Colonic mucosa (tissue), 4 donors: Measurements from ENCODE around the gene EVA1B. TPM values are rescaled to one million over a fixed set of nuclear protein-coding genes. Genes with fewer than 3 reads are reported as not detected.

ENCODE experiments used
- DNase-seq: peaks from one replicate; pipeline ENCODE4 v3.0.0-alpha.2; 2020
- H3K27ac ChIP-seq: fragments of 200-600 bp; one replicate; pipeline ENCODE4 v1.8.0; 2021
- H3K27me3 ChIP-seq: fragments of 200-600 bp; one replicate; pipeline ENCODE4 v1.8.0; 2021
- H3K36me3 ChIP-seq: fragments of 200-600 bp; one replicate; pipeline ENCODE4 v1.8.0; 2021
- H3K4me1 ChIP-seq: fragments of 200-600 bp; one replicate; pipeline ENCODE4 v1.8.0; 2021; ENCODE audit warnings: mild to moderate bottlenecking
- H3K4me3 ChIP-seq: fragments of 200-600 bp; one replicate; pipeline ENCODE4 v1.8.0; 2021
- H3K9ac ChIP-seq, 2 donors: one replicate each; pipeline ENCODE4 v1.7.0; 2013; ENCODE audit warnings: control low read depth in 2 of 2, low read depth in 2 of 2, low read length in 2 of 2
- H3K9me3 ChIP-seq: fragments of 200-600 bp; one replicate; pipeline ENCODE4 v1.8.0; 2021
- intact Hi-C: fragments of 100-400 bp; cut with DNase I; formaldehyde crosslinking; loops from one replicate; pipeline ENCODE4 v1.14.1; 2022
- total RNA-seq, 2 donors: library from RNA; stranded (reverse); fragmentation: NEBNext Ultra II Directional in 1 of 2; extraction: Animal tissue kit (Norgen Biotek cat#: 25700) in 1 of 2; gene quantifications; one replicate each; pipeline ENCODE4 v1.2.1, GENCODE V29; 2021
- TF ChIP-seq, protein P1 (sequence below): fragments of 200-600 bp; IDR thresholded peaks from one replicate; pipeline ENCODE4 v1.8.0; 2022; ENCODE audit warnings: antibody characterized with exemption, mild to moderate bottlenecking
- donor health status: healthy.
- donor health status: DM: no; HTN: no; CAD: no.
- donor health status: DM: no; HTN: no; CAD: no.

EVA1B gene
- total RNA-seq, 2 donors from 2014 or later, result 5.3 to 8.7 TPM

DNA sequence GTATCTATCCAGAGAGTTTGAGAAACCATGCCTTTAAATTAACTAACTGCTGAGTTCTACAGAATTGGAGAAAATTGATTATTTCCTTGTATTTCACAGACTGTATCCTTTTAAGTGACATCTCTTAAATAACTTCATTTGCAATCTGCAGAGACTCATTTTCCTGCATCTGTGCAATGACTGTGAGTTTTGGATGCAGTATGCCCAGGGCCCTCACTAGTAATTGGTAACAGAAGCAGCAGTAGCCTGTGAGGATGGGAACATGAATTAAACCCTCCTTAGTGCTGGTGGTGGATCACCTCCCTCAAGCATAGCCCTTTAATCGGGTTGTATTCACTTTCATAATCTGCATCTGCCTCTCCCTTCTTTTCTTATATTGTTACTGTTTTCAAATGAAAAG lies 38.9 kb downstream of the EVA1B start:
- TF ChIP-seq, protein P1, sequence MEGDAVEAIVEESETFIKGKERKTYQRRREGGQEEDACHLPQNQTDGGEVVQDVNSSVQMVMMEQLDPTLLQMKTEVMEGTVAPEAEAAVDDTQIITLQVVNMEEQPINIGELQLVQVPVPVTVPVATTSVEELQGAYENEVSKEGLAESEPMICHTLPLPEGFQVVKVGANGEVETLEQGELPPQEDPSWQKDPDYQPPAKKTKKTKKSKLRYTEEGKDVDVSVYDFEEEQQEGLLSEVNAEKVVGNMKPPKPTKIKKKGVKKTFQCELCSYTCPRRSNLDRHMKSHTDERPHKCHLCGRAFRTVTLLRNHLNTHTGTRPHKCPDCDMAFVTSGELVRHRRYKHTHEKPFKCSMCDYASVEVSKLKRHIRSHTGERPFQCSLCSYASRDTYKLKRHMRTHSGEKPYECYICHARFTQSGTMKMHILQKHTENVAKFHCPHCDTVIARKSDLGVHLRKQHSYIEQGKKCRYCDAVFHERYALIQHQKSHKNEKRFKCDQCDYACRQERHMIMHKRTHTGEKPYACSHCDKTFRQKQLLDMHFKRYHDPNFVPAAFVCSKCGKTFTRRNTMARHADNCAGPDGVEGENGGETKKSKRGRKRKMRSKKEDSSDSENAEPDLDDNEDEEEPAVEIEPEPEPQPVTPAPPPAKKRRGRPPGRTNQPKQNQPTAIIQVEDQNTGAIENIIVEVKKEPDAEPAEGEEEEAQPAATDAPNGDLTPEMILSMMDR, result no peak
- no peak for DNase-seq
- no peaks in the 10 kb centered on the region for H3K27me3 ChIP-seq
- no peak overlapping the region for H3K9ac ChIP-seq
- no peak overlapping the region for H3K4me3 ChIP-seq
- H3K36me3 ChIP-seq, result peaks cover 6% of the 10 kb centered on the region
- intact Hi-C loops, result loop anchor here (10.0 kb wide), 2 partner anchors 100 to 130 kb away; partner anchors contain the start of gene MAP7D1
- no peaks in the 10 kb centered on the region for H3K4me1 ChIP-seq
- no peak overlapping the region for H3K27ac ChIP-seq
- H3K9me3 ChIP-seq, result no peaks in the 10 kb centered on the region

DNA sequence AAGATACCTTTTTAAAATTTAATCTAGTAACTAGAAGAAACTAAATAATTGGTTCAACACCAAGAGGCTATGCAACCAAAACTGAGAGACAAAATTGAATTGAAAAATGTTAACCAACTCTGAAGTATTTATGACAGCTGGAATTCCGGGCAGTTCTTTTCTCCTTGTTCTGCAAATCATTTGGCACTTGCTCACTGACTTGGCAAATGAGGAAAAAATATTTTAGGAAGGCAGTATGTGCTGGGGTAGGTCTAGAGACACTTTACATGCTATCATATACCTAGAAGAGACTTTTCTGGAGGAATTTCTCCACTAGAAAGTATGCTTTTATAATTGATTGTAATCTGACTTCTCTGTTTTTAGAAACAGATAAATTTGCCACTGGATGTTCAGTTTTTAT lies 39.4 kb downstream of the EVA1B start:
- Histone ChIP-seq H3K9me3 (no peaks in the 10 kb centered on the region), H3K4me3 (no peak overlapping the region), H3K27ac (no peak overlapping the region), H3K4me1 (no peaks in the 10 kb centered on the region), H3K9ac (no peak overlapping the region), H3K27me3 (no peaks in the 10 kb centered on the region), H3K36me3 (peaks cover 6% of the 10 kb centered on the region)
- TF ChIP-seq, protein P1, result no peak
- DNase-seq, result no peak
- intact Hi-C loops, result loop anchor here (10.0 kb wide), 2 partner anchors 99 to 129 kb away; partner anchors contain the start of gene MAP7D1

DNA sequence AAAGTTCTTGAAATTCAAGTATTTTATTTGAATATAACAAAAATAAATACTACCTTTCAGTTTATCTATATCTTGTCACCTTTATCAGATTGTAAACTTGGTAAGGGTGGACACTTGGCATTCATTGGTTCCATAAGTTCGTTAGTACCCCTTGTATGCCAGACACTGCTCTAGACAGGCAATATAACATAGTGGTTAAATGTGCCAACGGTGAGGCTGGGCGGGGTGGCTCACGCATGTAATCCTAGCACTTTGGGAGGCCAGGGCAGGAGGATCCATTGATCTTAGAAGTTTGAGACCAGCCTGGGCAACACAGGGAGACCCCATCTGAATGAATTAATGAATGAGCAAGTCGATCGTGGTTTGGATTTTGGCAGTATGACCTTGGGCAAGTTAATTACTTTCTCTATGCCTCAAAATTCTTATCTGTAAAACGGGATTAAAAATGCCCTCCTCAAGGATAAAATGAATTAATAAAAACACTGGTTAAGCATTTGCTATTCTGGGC lies 43.6 kb downstream of the EVA1B start:
- H3K4me3 ChIP-seq, result no peak overlapping the region
- H3K36me3 ChIP-seq, result peaks cover 6% of the 10 kb centered on the region
- no peak overlapping the region for H3K9ac ChIP-seq
- H3K4me1 ChIP-seq, result no peaks in the 10 kb centered on the region
- intact Hi-C loops, result loop anchor here (10.0 kb wide), 2 partner anchors 95 to 125 kb away; partner anchors contain the start of gene MAP7D1
- no peaks in the 10 kb centered on the region for H3K27me3 ChIP-seq
- TF ChIP-seq, protein P1, result no peak
- no peak for DNase-seq
- no peak overlapping the region for H3K27ac ChIP-seq
- H3K9me3 ChIP-seq, result no peaks in the 10 kb centered on the region

DNA sequence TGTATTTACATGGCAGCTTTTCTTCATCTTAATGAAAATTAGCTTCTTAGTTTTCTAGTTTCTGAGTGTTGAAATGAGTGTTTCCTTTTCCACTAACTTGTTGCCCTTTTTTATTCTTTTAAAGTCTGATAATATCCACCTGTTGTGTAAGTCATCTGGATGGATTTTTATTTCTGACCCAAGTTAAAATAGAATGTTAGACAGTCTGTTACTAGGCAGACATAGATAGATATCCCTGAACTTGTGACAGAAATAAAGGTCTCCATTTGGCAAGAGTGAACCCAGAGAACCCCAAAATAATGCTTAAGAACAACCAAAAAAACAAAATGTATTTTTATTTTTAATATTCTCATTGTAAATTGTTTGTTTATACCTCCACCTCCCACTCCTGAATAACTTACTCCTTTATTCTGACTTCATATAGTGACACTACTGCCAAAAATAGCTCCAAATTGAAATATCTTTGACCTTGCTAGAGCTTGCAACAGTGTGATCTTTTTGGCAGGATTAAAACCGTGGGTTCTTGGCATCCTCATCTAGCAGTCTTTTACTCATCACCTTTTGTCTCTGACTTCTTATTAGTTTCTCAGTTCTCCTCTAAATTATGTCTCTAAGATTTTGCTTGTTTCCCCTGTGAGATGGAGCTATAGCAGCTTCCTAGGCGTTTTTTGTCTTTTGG lies 44.2 kb downstream of the EVA1B start:
- H3K27ac ChIP-seq, result no peak overlapping the region
- no peaks in the 10 kb centered on the region for H3K4me1 ChIP-seq
- intact Hi-C loops, result no loop called here
- no peak overlapping the region for H3K9ac ChIP-seq
- no peak overlapping the region for H3K4me3 ChIP-seq
- H3K36me3 ChIP-seq, result peaks cover 6% of the 10 kb centered on the region
- DNase-seq, result no peak
- no peaks in the 10 kb centered on the region for H3K9me3 ChIP-seq
- no peaks in the 10 kb centered on the region for H3K27me3 ChIP-seq
- TF ChIP-seq, protein P1, result no peak

DNA sequence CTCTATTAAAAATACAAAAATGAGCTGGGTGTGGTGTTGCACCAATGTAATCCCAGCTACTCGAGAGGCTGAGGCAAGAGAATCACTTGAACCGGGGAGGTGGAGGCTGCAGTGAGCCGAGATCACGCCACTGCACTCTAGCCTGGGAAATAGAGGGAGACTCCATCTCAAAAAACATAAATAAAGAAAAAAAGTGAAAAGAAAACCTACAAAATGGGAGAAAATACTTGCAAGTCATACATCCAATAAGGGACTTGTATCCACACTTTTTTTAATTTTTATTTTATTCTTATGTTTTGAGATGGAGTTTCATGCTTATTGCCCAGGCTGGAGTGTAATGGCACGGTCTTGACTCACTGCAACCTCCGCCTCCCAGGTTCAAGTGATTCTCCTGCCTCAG lies 46.8 kb downstream of the EVA1B start:
- H3K4me1 ChIP-seq, result no peaks in the 10 kb centered on the region
- no peaks in the 10 kb centered on the region for H3K9me3 ChIP-seq
- DNase-seq, result no peak
- H3K36me3 ChIP-seq, result no peaks in the 10 kb centered on the region
- no peaks in the 10 kb centered on the region for H3K27me3 ChIP-seq
- intact Hi-C loops, result no loop called here
- no peak overlapping the region for H3K27ac ChIP-seq
- no peak overlapping the region for H3K9ac ChIP-seq
- no peak overlapping the region for H3K4me3 ChIP-seq
- TF ChIP-seq, protein P1, result no peak
